ENCODE measurements around the gene MYO9B. TPM values are rescaled to one million over a fixed set of nuclear protein-coding genes. Genes with fewer than 3 reads are reported as not detected.

The MYO9B gene
- total RNA-seq, 1 experiment from 2014 or later: 58.6 TPM

DNA sequence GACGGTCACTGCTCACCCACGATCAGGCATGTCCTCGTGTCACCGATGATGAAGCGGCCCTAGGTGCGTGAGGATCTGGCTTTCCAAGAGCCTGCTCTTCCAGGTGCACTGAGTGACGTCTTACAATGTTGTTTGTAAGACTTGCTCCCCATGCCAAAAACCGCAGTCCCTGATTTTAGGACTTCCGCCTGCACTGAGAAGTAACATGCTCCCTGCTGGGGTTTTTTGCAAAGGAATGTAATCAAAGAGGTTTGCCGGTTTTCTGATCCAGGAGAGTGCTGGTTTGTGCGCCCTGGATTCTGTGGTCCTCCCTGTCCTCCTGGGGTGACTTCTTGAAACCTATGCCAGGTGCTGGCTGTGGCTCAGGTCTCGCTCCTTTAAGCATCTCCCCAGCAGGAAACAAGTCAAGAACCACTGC is 38.8 kb downstream of the MYO9B start:
- H3K27ac Mint-ChIP-seq: peak overlapping the region; percentile 85 to 97 (median 90)
- H4K8ac ChIP-seq (replicated peaks; ENCODE audit: insufficient read length, low read depth, low read length): no peak overlapping the region
- H3K4ac ChIP-seq (ENCODE audit: low read depth, low read length): no peak overlapping the region
- no peak overlapping the region for H2AFZ ChIP-seq (ENCODE audit: low read length)
- H3K27me3 Mint-ChIP-seq (ENCODE audit: low read depth): no peaks in the 10 kb centered on the region; the same call in none of the 2 replicates
- H3K27me3 ChIP-seq (ENCODE audit: insufficient read depth, low read length): no peaks in the 10 kb centered on the region
- no peak overlapping the region for H2BK120ac ChIP-seq (ENCODE audit: low read depth, low read length, poor library complexity, severe bottlenecking)
- H3K79me1 ChIP-seq (ENCODE audit: insufficient read depth, low read depth, low read length, poor library complexity, severe bottlenecking): no peaks in the 10 kb centered on the region
- peak overlapping the region; percentile 6 to 65; a peak in 2 of 5 replicates for H3K4me3 Mint-ChIP-seq
- peaks cover 32 to 42% of the 10 kb centered on the region in 2 experiments for H3K4me1 Mint-ChIP-seq
- H2BK12ac ChIP-seq (ENCODE audit: insufficient read length, low read depth, low read length): no peak overlapping the region
- H3K56ac ChIP-seq (ENCODE audit: insufficient read length, low read depth, low read length): no peak overlapping the region
- H2BK15ac ChIP-seq (ENCODE audit: low read depth, low read length): no peak overlapping the region
- no peaks in the 10 kb centered on the region for H3K79me2 ChIP-seq (ENCODE audit: insufficient read depth, low read length)
- TF ChIP-seq, protein P1, sequence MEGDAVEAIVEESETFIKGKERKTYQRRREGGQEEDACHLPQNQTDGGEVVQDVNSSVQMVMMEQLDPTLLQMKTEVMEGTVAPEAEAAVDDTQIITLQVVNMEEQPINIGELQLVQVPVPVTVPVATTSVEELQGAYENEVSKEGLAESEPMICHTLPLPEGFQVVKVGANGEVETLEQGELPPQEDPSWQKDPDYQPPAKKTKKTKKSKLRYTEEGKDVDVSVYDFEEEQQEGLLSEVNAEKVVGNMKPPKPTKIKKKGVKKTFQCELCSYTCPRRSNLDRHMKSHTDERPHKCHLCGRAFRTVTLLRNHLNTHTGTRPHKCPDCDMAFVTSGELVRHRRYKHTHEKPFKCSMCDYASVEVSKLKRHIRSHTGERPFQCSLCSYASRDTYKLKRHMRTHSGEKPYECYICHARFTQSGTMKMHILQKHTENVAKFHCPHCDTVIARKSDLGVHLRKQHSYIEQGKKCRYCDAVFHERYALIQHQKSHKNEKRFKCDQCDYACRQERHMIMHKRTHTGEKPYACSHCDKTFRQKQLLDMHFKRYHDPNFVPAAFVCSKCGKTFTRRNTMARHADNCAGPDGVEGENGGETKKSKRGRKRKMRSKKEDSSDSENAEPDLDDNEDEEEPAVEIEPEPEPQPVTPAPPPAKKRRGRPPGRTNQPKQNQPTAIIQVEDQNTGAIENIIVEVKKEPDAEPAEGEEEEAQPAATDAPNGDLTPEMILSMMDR (conservative IDR thresholded peaks at IDR 0.05): no peak
- no peak overlapping the region for H3T11ph ChIP-seq (ENCODE audit: low read length)
- no peaks in the 10 kb centered on the region; a peak in 1 of 5 replicates for H3K9me3 Mint-ChIP-seq
- H4K5ac ChIP-seq (ENCODE audit: insufficient read length, low read depth, low read length): peak overlapping the region; percentile 8
- H3K4me2 ChIP-seq (ENCODE audit: insufficient read depth, insufficient read length, low read length): peak overlapping the region; percentile 25
- no peak overlapping the region for H3K9ac ChIP-seq (ENCODE audit: extremely low read depth, insufficient read length, low read length)
- no peak overlapping the region for H3K23ac ChIP-seq (ENCODE audit: insufficient read length, low read depth, low read length)
- peaks cover 7% of the 10 kb centered on the region; the same call in 1 of the 2 replicates for H3K4me1 ChIP-seq (ENCODE audit: insufficient read depth, low read length)
- no peak overlapping the region for H2BK5ac ChIP-seq (ENCODE audit: insufficient read length, low read length)
- no CpG with 5 or more reads among the region's 12 CpGs for WGBS (ENCODE audit: extremely low coverage, insufficient read length, low lambda C conversion rate)
- no peaks in the 10 kb centered on the region for H3K9me3 ChIP-seq (ENCODE audit: control insufficient read depth, low read depth, low read length)
- H3K14ac ChIP-seq (ENCODE audit: insufficient read depth, low read length): 0 out of 2 replicates have a peak overlapping the region, but pooled peaks have one; percentile 3
- no peaks in the 10 kb centered on the region for H3K23me2 ChIP-seq (ENCODE audit: insufficient read length, low read depth, low read length, poor library complexity, severe bottlenecking)
- peaks cover 12 to 20% (median 13%) of the 10 kb centered on the region in 3 experiments; a peak in 5 of 7 replicates for H3K36me3 Mint-ChIP-seq (ENCODE audit: insufficient read depth in 1 of 3, low read depth in 3 of 3)
- peak overlapping the region; percentile 49 for H3K27ac ChIP-seq (ENCODE audit: insufficient read length, low read depth, low read length)
- no peak overlapping the region for H3K18ac ChIP-seq (ENCODE audit: insufficient read length, low read depth, low read length)
- H4K20me1 ChIP-seq (ENCODE audit: control insufficient read depth, insufficient read depth, insufficient read length): peaks cover 5% of the 10 kb centered on the region
- H2AK5ac ChIP-seq (ENCODE audit: insufficient read length, low read length): no peak overlapping the region
- no peak overlapping the region for H2BK20ac ChIP-seq (ENCODE audit: low read depth, low read length, poor library complexity, severe bottlenecking)
- H4K91ac ChIP-seq (ENCODE audit: insufficient read length, low read depth, low read length): no peak overlapping the region
- peak; percentile 66 for DNase-seq
